ACC112 (cell line): ENCODE measurements around the gene CHD3.
"Not testable (repeated sequence)": the region's sequence is repeated elsewhere in the genome, so short reads cannot be mapped to it uniquely, and the experiment has no call there.

ENCODE experiments used
- H2AFZ ChIP-seq: fragments of 200-600 bp; sonication (generic); one replicate; pipeline ENCODE4 v1.6.0; 2017; ENCODE audit warnings: antibody characterized with exemption, low read length; ENCODE audit not compliant: unreplicated experiment
- H3K27ac ChIP-seq: fragments of 200-600 bp; sonication (generic); 2 replicates; pipeline ENCODE4 v1.5.1; 2014; ENCODE audit warnings: low read depth, mild to moderate bottlenecking, antibody characterized with exemption, low read length, moderate library complexity
- H3K27me3 ChIP-seq: fragments of 200-600 bp; sonication (generic); 2 replicates; pipeline ENCODE4 v1.6.1; 2014; ENCODE audit warnings: mild to moderate bottlenecking, antibody characterized with exemption, low read length, moderate library complexity, mixed read lengths; ENCODE audit not compliant: insufficient read depth
- H3K36me3 ChIP-seq: fragments of 200-600 bp; sonication (generic); 2 replicates; pipeline ENCODE4 v1.6.1; 2016; ENCODE audit warnings: mild to moderate bottlenecking, antibody characterized with exemption, low read length, moderate library complexity, mixed read lengths; ENCODE audit not compliant: insufficient read depth
- H3K4me1 ChIP-seq: fragments of 200-600 bp; sonication (generic); one replicate; pipeline ENCODE4 v1.6.1; 2016; ENCODE audit warnings: low read length, mixed read lengths; ENCODE audit not compliant: insufficient read depth, unreplicated experiment, control insufficient read depth
- H3K4me3 ChIP-seq: fragments of 200-600 bp; sonication (generic); 2 replicates; pipeline ENCODE4 v1.5.1; 2014; ENCODE audit warnings: mild to moderate bottlenecking, low read depth, low read length
- H3K79me2 ChIP-seq: fragments of 200-600 bp; sonication (generic); one replicate; pipeline ENCODE4 v1.6.0; 2016; ENCODE audit warnings: low read length; ENCODE audit not compliant: control insufficient read depth, unreplicated experiment, insufficient read depth

Gene CHD3

GRCh38 chr17:7940034-7940433, 51.4 kb downstream of the CHD3 start:
- H3K36me3 ChIP-seq = peaks cover 39% of the 10 kb centered on the region
- H3K4me3 ChIP-seq = no peak overlapping the region
- H3K27ac ChIP-seq = no peak overlapping the region

GRCh38 chr17:7940743-7941142, 52.2 kb downstream of the CHD3 start:
- Histone ChIP-seq H3K27ac (no peak overlapping the region), H3K79me2 (peaks cover under 1% of the 10 kb centered on the region), H3K4me1 (peaks cover 2% of the 10 kb centered on the region), H3K4me3 (no peak overlapping the region), H2AFZ (no peak overlapping the region), H3K27me3 (no peaks in the 10 kb centered on the region), H3K36me3 (peaks cover 37% of the 10 kb centered on the region)

More at GRCh38 chr17:7940034-7940433, 51.4 kb downstream of the CHD3 start:
- peaks cover 5% of the 10 kb centered on the region for H3K79me2 ChIP-seq
- H3K4me1 ChIP-seq = peaks cover 5% of the 10 kb centered on the region
- H2AFZ ChIP-seq = no peak overlapping the region
- no peaks in the 10 kb centered on the region for H3K27me3 ChIP-seq

- no peak overlapping the region for H3K27ac ChIP-seq
- H2AFZ ChIP-seq = no peak overlapping the region
- H3K27me3 ChIP-seq = no peaks in the 10 kb centered on the region
- no peak overlapping the region for H3K4me3 ChIP-seq
- no peaks in the 10 kb centered on the region for H3K79me2 ChIP-seq
- H3K4me1 ChIP-seq = peaks cover 9% of the 10 kb centered on the region
- peaks cover 28% of the 10 kb centered on the region for H3K36me3 ChIP-seq
Observed at GRCh38 chr17:7943291-7943690, 54.7 kb downstream of the CHD3 start.

- no peak overlapping the region for H3K4me3 ChIP-seq
- H3K27ac ChIP-seq = no peak overlapping the region
- H3K27me3 ChIP-seq = no peaks in the 10 kb centered on the region
- no peaks in the 10 kb centered on the region for H3K79me2 ChIP-seq
- no peak overlapping the region for H2AFZ ChIP-seq
- H3K36me3 ChIP-seq = peaks cover 30% of the 10 kb centered on the region; the same call in 1 of the 2 replicates
- H3K4me1 ChIP-seq = peaks cover 9% of the 10 kb centered on the region
Observed at GRCh38 chr17:7944326-7944725, 55.7 kb downstream of the CHD3 start.

GRCh38 chr17:7945651-7946050, 57.1 kb downstream of the CHD3 start:
- no peaks in the 10 kb centered on the region for H3K79me2 ChIP-seq
- H3K27me3 ChIP-seq = no peaks in the 10 kb centered on the region
- H2AFZ ChIP-seq = no peak overlapping the region
- H3K4me3 ChIP-seq = no peak overlapping the region
- H3K36me3 ChIP-seq = peaks cover 19% of the 10 kb centered on the region; the same call in 1 of the 2 replicates
- H3K27ac ChIP-seq = no peak overlapping the region
- H3K4me1 ChIP-seq = peaks cover 9% of the 10 kb centered on the region

GRCh38 chr17:7946441-7946840, 57.9 kb downstream of the CHD3 start:
- Histone ChIP-seq H3K27me3 (no peaks in the 10 kb centered on the region), H3K4me3 (no peak overlapping the region), H3K27ac (no peak overlapping the region), H3K79me2 (no peaks in the 10 kb centered on the region), H3K36me3 (peaks cover 16% of the 10 kb centered on the region; the same call in 1 of the 2 replicates), H3K4me1 (peaks cover 9% of the 10 kb centered on the region), H2AFZ (no peak overlapping the region)

- Histone ChIP-seq H3K36me3 (peaks cover 16% of the 10 kb centered on the region; the same call in 1 of the 2 replicates), H3K4me1 (peaks cover 9% of the 10 kb centered on the region), H2AFZ (no peak overlapping the region), H3K27me3 (no peaks in the 10 kb centered on the region), H3K79me2 (no peaks in the 10 kb centered on the region), H3K27ac (no peak overlapping the region), H3K4me3 (no peak overlapping the region)
Observed at GRCh38 chr17:7947651-7948050, 59.1 kb downstream of the CHD3 start.

- H3K36me3 ChIP-seq = peaks cover 8% of the 10 kb centered on the region; the same call in 1 of the 2 replicates
- peaks cover 9% of the 10 kb centered on the region for H3K4me1 ChIP-seq
- no peak overlapping the region for H3K4me3 ChIP-seq
- no peak overlapping the region for H3K27ac ChIP-seq
- no peaks in the 10 kb centered on the region for H3K27me3 ChIP-seq
- no peak overlapping the region for H2AFZ ChIP-seq
- H3K79me2 ChIP-seq = no peaks in the 10 kb centered on the region
Observed at GRCh38 chr17:7950578-7950977, 62.0 kb downstream of the CHD3 start.

GRCh38 chr17:7951143-7951792, 62.7 kb downstream of the CHD3 start:
- H3K79me2 ChIP-seq = no peaks in the 10 kb centered on the region
- H3K4me1 ChIP-seq = peaks cover 9% of the 10 kb centered on the region
- H3K27me3 ChIP-seq = no peaks in the 10 kb centered on the region
- no peak overlapping the region for H2AFZ ChIP-seq
- peaks cover 8% of the 10 kb centered on the region; the same call in 1 of the 2 replicates for H3K36me3 ChIP-seq
- no peak overlapping the region for H3K27ac ChIP-seq
- no peak overlapping the region for H3K4me3 ChIP-seq

GRCh38 chr17:7953266-7953665, 64.7 kb downstream of the CHD3 start:
- H3K4me1 ChIP-seq, H3K36me3 ChIP-seq, H3K27ac ChIP-seq, H2AFZ ChIP-seq, H3K79me2 ChIP-seq, H3K27me3 ChIP-seq, H3K4me3 ChIP-seq: not testable (repeated sequence)

- Histone ChIP-seq H3K4me1 (no peaks in the 10 kb centered on the region), H2AFZ (no peak overlapping the region), H3K27me3 (no peaks in the 10 kb centered on the region), H3K36me3 (no peaks in the 10 kb centered on the region), H3K79me2 (no peaks in the 10 kb centered on the region), H3K4me3 (no peak overlapping the region), H3K27ac (no peak overlapping the region)
Observed at GRCh38 chr17:7955414-7956227, 67.0 kb downstream of the CHD3 start.
